GM12878 (cell line): ENCODE results near the gene ASIC3.

ENCODE experiments used
- BHLHE40 ChIP-seq, 2 experiments: fragments of 450-650 bp in 1 of 2; IDR thresholded peaks; 2 replicates each; pipeline ENCODE4 v1.6.1; 2011 to 2017; ENCODE audit warnings: low read depth in 2 of 2, borderline replicate concordance in 1 of 2, improper control_type of control experiment in 1 of 2, low read length in 1 of 2, mild to moderate bottlenecking in 1 of 2
- CTCF ChIP-seq, 3 experiments: IDR thresholded peaks in 2 of 3; conservative IDR thresholded peaks in 1 of 3; 2 replicates each; pipeline ENCODE4 v1.5.1; 2011; ENCODE audit warnings: low read depth in 3 of 3, low read length in 3 of 3, mild to moderate bottlenecking in 3 of 3, control low read depth in 2 of 3, moderate library complexity in 2 of 3, inconsistent platforms in 1 of 3, mixed read lengths in 1 of 3; ENCODE audit not compliant: control insufficient read depth in 2 of 3, insufficient read depth in 1 of 3; ENCODE audit errors: extremely low read depth in 1 of 3
- GABPA ChIP-seq: IDR thresholded peaks from 2 replicates; pipeline ENCODE4 v1.6.1; 2014; ENCODE audit warnings: antibody characterized with exemption, low read depth, mild to moderate bottlenecking, inconsistent platforms
- JUND ChIP-seq: IDR thresholded peaks from 2 replicates; pipeline ENCODE4 v1.6.1; 2012; ENCODE audit warnings: low read depth, mild to moderate bottlenecking, low read length, improper control_type of control experiment, moderate library complexity
- MAX ChIP-seq: IDR thresholded peaks from 2 replicates; pipeline ENCODE4 v1.6.1; 2012; ENCODE audit warnings: low read depth, low read length, improper control_type of control experiment
- NRF1 ChIP-seq: conservative IDR thresholded peaks from 2 replicates; pipeline ENCODE4 v1.6.1; 2011; ENCODE audit warnings: mild to moderate bottlenecking, low read depth, low read length, improper control_type of control experiment
- POLR2A ChIP-seq: IDR thresholded peaks from 2 replicates; pipeline ENCODE4 v1.6.1; 2011; ENCODE audit warnings: low read depth, mild to moderate bottlenecking, low read length
- RCOR1 ChIP-seq: conservative IDR thresholded peaks from 2 replicates; pipeline ENCODE4 v1.6.1; 2012; ENCODE audit warnings: low read depth, low read length, improper control_type of control experiment

- TF ChIP-seq NRF1 (no peak), CTCF (IDR thresholded peaks at IDR 0.05 in 2 of 3, conservative IDR thresholded peaks at IDR 0.05 in 1 of 3; ENCODE audit: control insufficient read depth in 2 of 3, extremely low read depth in 1 of 3, insufficient read depth in 1 of 3, low read depth in 3 of 3, low read length in 3 of 3) (no peak), MAX (no peak), GABPA (no peak), RCOR1 (no peak), BHLHE40 (IDR thresholded peaks at IDR 0.05; ENCODE audit: borderline replicate concordance in 1 of 2, low read depth in 2 of 2, low read length in 1 of 2) (no peak), POLR2A (no peak), JUND (no peak)
Observed at GRCh38 chr7:151071032-151071866, 22.9 kb downstream of the ASIC3 start.
